Suprapubic skin (tissue), 3 donors: Measurements from ENCODE around the gene SYTL1.

Experiments used
- POLR2A ChIP-seq, 2 donors: fragments of 450-650 bp; IDR thresholded peaks; one replicate each; pipeline ENCODE4 v1.6.1; 2017; ENCODE audit warnings: antibody characterized with exemption in 2 of 2, mild to moderate bottlenecking in 2 of 2, moderate library complexity in 2 of 2
- TF ChIP-seq, protein P1 (sequence below), 2 donors: fragments of 200-600 bp in 1 of 2; fragments of 450-650 bp in 1 of 2; sonication (generic) in 1 of 2; IDR thresholded peaks; one replicate each; pipeline ENCODE4 v1.5.1; 2016 to 2019; ENCODE audit warnings: antibody characterized with exemption in 2 of 2, mild to moderate bottlenecking in 1 of 2, moderate library complexity in 1 of 2

DNA sequence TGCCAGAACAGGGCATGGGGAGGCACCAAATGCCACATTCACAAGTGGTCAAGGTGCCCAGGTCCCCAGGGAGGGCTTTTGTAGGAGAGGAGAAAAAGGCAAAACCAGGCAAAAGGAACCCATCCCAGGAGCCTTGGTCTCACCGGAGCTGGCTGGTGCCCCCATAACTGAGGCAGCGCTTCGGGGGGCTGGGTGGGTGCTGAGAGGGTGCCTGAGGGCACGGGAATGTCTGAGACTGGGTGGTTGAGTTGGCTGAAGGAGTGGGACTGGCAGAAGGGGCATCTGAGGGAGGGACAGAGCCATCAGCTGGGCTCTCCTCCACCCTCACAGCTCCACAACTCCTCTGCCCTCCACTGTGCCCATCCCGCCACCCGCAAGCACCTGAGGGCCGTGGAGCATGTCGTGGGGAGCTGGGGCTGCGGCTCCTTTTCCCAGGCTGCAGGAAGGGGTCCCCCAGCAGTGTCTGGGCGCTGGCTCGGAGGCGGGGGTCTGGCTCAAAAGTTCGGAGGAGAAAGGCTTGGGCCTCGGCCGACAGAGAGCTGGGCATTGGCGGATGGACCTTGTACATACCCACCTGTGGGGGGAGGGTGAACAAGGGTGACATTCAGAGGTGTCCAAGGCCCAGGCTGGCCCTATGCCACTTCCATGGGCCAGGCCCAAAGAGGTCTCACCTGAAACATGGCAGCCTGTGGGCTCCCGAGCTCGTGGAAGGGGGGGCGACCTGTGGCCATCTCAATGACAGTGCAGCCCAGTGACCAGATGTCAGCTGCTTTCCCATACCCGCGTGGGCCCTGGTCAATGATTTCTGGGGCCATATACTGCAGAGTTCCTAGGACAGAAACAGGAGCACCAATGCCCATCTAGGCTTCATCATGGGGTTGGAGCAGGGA lies 16.5 kb downstream of the SYTL1 start:
- TF ChIP-seq, protein P1, sequence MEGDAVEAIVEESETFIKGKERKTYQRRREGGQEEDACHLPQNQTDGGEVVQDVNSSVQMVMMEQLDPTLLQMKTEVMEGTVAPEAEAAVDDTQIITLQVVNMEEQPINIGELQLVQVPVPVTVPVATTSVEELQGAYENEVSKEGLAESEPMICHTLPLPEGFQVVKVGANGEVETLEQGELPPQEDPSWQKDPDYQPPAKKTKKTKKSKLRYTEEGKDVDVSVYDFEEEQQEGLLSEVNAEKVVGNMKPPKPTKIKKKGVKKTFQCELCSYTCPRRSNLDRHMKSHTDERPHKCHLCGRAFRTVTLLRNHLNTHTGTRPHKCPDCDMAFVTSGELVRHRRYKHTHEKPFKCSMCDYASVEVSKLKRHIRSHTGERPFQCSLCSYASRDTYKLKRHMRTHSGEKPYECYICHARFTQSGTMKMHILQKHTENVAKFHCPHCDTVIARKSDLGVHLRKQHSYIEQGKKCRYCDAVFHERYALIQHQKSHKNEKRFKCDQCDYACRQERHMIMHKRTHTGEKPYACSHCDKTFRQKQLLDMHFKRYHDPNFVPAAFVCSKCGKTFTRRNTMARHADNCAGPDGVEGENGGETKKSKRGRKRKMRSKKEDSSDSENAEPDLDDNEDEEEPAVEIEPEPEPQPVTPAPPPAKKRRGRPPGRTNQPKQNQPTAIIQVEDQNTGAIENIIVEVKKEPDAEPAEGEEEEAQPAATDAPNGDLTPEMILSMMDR (IDR thresholded peaks at IDR 0.05) = no peak
- TF ChIP-seq POLR2A (IDR thresholded peaks at IDR 0.05) = no peak
